GM18861 (cell line): Measurements from ENCODE around the gene DNAJC15.
"Not testable (repeated sequence)": the region's sequence is repeated elsewhere in the genome, so short reads cannot be mapped to it uniquely, and the experiment has no call there.

Source experiments
- ATAC-seq: cut with Tn5 transposase; IDR thresholded peaks from one replicate; pipeline ENCODE4 v1.9.1; 2021; ENCODE audit not compliant: unreplicated experiment

Gene DNAJC15

GRCh38 chr13:43003010-43003409, 20.4 kb upstream of the DNAJC15 start:
- ATAC-seq, result no peak

DNA sequence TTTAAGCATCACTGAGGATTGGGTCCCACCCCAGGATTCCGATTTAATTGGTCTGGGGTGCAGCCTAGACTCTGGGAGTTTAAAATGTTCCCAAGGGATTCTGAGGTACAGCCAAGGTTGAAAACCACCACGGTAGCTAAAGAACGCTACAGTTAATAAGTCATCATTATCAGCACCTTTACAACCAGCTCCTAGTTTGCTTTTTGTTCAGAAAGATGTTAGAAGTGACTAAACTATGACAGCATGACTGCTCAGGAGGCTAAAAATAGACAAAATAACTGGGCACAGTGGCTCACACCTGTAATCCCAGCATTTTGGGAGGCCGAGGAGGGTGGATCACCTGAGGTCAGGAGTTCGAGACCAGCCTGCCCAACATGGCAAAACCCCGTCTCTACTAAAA, 19.7 kb upstream of the DNAJC15 start:
- no peak for ATAC-seq

GRCh38 chr13:43005460-43006236, 17.7 kb upstream of the DNAJC15 start:
- no peak for ATAC-seq

DNA sequence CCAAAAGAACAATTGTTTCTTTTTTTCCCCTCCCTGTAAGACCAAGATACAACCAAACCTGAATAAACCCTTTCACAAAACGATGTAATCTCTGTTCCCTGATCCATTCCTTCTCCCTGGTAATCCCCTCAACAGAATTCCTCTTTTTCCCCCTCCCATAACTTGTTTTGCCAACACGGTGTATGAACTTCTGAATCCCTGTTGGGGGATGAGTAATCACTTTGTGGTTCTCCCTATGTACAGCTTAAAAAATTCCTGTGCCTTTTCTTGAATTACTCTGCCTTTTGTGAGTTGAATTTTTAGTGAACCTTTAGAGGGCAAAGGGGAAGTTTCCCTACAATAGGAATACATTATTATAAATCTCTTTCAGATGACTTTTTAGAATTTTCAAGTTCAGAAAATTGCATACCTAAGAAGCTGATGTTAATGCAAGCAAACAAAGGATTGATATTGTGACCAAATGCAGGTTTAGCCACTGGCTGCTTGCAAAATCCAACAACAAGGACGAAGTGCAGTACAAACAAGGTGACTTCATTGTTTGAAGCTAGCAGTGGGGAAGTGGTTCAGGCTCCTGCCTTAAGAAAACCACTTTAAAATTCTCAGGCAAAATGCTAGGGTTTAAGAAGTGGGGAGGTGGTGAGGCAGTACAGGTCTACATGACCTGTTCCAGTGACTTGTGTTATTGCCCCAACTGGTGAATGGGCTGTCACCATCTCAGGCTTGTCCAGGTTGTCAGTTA, 16.3 kb upstream of the DNAJC15 start:
- ATAC-seq, result no peak

- no peak for ATAC-seq
These were observed 14.8 kb upstream of the DNAJC15 start for GRCh38 chr13:43008596-43008995.

DNA sequence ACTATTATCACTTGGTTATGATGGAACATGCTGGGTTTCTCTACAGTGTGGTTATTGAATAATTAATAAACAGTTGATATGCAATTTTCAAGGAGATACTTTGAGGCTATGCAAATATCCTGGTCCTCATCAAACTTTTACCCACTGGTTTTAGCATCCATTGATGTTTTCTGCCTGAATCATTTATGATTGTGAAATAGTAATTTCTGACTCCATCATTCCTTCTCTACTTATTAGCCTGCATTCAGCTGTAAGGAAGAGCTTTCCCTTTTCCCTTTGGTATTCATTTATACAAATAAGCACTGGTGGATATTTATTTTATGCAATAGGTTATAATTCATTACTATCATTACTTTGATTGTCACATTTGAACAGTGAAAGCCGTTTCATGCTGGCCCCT, 13.9 kb upstream of the DNAJC15 start:
- ATAC-seq, result no peak

DNA sequence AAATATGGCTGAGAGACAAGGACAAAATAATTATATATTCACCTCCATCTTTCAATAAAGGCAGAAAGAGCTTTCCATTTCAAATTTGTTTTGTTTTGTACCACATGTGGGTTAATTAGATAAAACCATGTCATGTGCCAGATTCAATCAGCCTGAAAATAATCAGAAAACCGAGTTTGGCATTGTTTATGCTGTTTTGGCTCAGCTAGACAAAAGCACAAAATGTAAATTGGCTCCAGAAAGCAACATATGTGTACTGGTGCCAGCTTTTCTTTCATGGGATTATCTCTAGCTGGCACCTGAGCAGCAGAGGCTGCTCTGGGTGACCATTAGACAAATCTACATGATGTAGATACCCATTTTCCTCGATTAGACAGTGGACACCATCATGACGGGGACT, 9.2 kb upstream of the DNAJC15 start:
- no peak for ATAC-seq

DNA sequence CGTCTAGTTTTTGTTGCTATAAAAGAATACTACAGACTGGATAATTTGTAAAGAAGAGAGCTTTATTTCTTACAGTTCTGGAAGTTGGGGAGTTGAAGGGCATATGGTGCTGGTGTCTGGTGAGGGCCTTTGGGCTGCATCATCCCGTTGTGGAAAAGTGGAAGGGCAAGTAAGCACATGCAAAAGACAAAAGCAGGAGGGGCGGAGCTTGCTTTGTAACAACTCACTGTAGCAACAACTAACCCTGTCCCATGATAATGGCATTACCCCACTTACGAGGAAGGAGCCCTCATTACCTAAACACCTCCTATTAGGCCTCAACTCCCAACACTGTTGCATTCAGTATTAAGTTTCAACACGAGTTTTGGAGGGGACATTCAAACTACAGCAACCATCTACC, 7.2 kb upstream of the DNAJC15 start:
- ATAC-seq, result no peak

- ATAC-seq, result no peak
These were observed 3.6 kb upstream of the DNAJC15 start for GRCh38 chr13:43019811-43020210.

DNA sequence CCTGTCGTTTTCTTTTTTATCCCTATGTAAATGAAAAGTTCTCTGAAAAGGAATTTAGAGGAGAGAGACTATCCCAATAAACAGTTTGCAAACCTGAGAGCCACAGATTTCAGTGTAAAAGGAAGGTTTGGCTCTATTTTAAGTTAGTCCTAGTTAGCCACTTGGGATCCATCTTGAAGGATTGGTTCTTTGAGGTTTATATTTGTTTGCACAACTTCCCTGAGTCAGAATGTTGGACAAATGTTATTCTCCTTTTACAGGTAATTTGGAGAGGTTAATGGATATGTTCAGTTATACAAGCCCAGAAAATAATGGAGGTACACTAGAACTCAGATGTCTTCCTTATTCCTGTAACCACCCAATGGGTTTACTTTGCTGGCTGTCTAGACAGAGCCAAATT, 2.6 kb upstream of the DNAJC15 start:
- ATAC-seq, result no peak

- no peak for ATAC-seq
These were observed 1.3 kb upstream of the DNAJC15 start for GRCh38 chr13:43021926-43022670.

GRCh38 chr13:43022934-43023288, 475 bp upstream of the DNAJC15 start:
- no peak for ATAC-seq

DNA sequence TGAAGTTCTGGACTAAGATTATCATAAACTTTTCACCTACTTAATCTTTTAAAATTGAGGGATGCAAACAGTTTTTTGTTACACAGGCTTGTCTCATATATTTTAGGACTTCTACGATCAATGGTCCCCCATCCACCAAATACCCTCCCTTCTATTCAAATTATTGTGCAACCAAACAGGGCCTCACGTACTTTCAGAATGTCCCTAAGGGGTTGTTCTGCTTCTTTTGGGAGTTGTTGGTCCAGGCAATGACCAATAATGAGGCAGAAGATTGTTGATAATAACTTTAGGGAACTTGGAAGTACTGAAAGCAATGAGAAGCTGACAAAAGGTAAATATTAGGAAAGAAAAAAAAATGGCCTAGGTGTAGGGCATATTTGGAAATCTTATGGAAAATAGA, 2.9 kb downstream of the DNAJC15 start:
- no peak for ATAC-seq

DNA sequence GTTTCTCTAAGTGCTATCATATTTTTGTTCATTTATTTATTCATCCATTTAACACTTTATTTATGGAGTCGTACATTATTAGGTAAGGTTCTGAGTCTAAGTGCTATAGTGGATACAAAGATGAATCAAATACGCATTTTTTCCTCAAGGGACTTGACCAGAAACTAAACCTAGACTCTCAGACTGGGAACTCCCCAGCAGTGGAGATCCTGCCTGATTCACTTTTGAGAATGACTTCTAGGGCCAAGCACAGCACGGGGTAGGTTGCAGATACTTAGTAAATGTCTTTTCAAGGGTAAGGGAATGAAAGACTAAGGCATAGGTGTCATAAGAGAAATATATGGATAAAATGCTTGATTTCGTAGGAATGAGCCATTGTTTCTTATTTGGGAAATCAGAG, 7.2 kb downstream of the DNAJC15 start:
- ATAC-seq, result peak; percentile 66

DNA sequence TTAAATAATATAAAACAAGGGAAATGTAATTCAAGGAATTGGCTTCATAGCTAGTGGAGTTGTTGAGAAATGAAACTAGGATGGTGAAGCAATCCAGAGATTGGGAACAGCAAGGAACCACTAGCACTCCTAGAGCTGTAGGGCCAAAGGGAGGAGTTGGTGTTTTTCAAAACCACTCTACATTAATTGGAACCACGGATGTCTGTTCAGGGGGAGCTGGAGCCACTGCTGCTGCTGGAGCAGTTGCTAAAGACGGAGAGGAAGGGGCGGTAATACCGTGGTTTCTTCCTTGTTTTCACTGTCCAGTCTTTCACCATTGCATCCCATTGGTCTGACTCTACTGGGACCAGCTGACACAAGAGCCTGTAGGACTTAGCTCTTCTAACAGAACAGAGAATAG, 8.5 kb downstream of the DNAJC15 start:
- ATAC-seq, result no peak

DNA sequence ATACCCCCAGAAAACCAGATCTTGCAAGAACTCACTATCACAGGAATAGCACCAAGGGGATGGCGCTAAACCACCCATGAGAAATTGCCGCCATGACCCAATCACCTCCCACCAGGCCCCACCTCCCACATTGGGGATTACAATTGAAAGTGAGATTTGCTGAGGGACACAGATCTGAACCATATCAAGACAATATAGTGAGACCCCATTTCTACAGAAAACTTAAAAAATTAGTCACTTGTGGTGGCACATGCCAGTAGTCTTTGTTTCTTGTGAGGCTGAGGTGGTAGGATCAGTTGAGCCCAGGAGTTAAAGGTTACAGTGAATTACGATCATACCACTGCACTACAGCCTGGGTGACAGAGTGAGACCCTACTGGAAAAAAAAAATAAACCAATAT, 9.7 kb downstream of the DNAJC15 start:
- no peak for ATAC-seq

- ATAC-seq, result no peak
These were observed 13.2 kb downstream of the DNAJC15 start for GRCh38 chr13:43036351-43037250.

GRCh38 chr13:43039966-43040365, 16.6 kb downstream of the DNAJC15 start:
- no peak for ATAC-seq

- not testable (repeated sequence) for ATAC-seq
These were observed 17.4 kb downstream of the DNAJC15 start for GRCh38 chr13:43040581-43041368.

DNA sequence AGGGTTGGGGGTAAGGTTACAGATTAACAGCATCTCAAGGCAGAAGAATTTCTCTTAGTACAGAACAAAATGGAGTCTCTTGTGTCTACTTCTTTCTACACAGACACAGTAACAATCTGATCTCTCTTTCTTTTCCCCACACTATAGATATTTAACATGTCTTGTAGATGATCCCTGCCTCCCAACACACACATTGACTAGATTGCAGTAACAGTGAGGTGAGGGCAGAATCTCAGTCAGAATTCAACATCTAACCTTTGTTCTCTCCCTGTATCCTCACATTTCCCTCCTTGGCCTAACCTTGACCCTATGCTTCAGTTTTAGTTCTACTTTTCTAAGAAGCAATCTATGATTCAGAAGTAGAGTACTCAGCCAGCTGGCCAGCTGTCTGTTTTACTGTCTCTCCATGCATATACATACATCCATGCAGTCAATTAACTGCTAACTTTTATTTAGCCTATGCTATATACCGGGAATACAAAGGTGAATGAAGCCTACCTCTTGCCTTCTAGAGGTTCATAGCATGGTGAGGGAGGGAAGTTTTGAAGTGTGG, 18.1 kb downstream of the DNAJC15 start:
- peak; percentile 45 for ATAC-seq
